GM12891 (cell line): Measurements from ENCODE around the gene CFAP92.

ENCODE experiments used
- PAX5 ChIP-seq: IDR thresholded peaks from 2 replicates; pipeline ENCODE4 v1.6.1; 2011; ENCODE audit warnings: low read length, moderate library complexity, mild to moderate bottlenecking; ENCODE audit not compliant: insufficient read depth, severe bottlenecking
- POLR2A ChIP-seq: IDR thresholded peaks from 2 replicates; pipeline ENCODE4 v1.6.1; 2011; ENCODE audit warnings: low read depth, low read length, control low read depth
- POLR2AphosphoS5 ChIP-seq: IDR thresholded peaks from 2 replicates; pipeline ENCODE4 v1.6.1; 2011; ENCODE audit warnings: low read depth, low read length, control low read depth
- POU2F2 ChIP-seq: IDR thresholded peaks from 2 replicates; pipeline ENCODE4 v1.6.1; 2011; ENCODE audit warnings: low read depth, mild to moderate bottlenecking, control low read depth, low read length, moderate library complexity
- SPI1 ChIP-seq: IDR thresholded peaks from 2 replicates; pipeline ENCODE4 v1.6.1; 2011; ENCODE audit warnings: low read depth, low read length, control low read depth
- TAF1 ChIP-seq: IDR thresholded peaks from 2 replicates; pipeline ENCODE4 v1.6.1; 2011; ENCODE audit warnings: low read depth, low read length, control low read depth

- TF ChIP-seq TAF1 = no peak
- no peak for TF ChIP-seq POU2F2
- no peak for TF ChIP-seq POLR2AphosphoS5
- no peak for TF ChIP-seq SPI1
- no peak for TF ChIP-seq POLR2A
- TF ChIP-seq PAX5 = no peak
These were observed 27.3 kb upstream of the CFAP92 start for GRCh38 chr3:129021140-129021551.
